GM23248 (cell line): Measurements from ENCODE around the gene EPN2. TPM values are rescaled to one million over a fixed set of nuclear protein-coding genes. Genes with fewer than 3 reads are reported as not detected.

ENCODE experiments used
- DNase-seq: peaks from one replicate; pipeline ENCODE4 v3.0.0-alpha.2; 2015
- H2AFZ ChIP-seq: fragments of 200-600 bp; sonication (generic); 2 replicates; pipeline ENCODE4 v1.6.1; 2016; ENCODE audit warnings: antibody characterized with exemption
- H3F3A ChIP-seq: fragments of 200-600 bp; sonication (generic); 2 replicates; pipeline ENCODE4 v1.6.1; 2016; ENCODE audit warnings: mild to moderate bottlenecking, antibody characterized with exemption, mixed run types; ENCODE audit not compliant: insufficient read depth
- H3K27ac ChIP-seq: fragments of 200-600 bp; sonication (generic); 2 replicates; pipeline ENCODE4 v1.5.1; 2016; ENCODE audit warnings: mild to moderate bottlenecking
- H3K27me3 ChIP-seq: fragments of 200-600 bp; sonication (generic); replicated peaks from 2 replicates; pipeline ENCODE4 v1.6.1; 2016; ENCODE audit warnings: mild to moderate bottlenecking; ENCODE audit not compliant: insufficient read depth
- H3K36me3 ChIP-seq: fragments of 200-600 bp; sonication (generic); 2 replicates; pipeline ENCODE4 v1.6.1; 2016; ENCODE audit warnings: low read depth, mild to moderate bottlenecking
- H3K4me1 ChIP-seq: fragments of 200-600 bp; sonication (generic); 2 replicates; pipeline ENCODE4 v1.6.1; 2016; ENCODE audit warnings: mild to moderate bottlenecking; ENCODE audit not compliant: insufficient read depth
- H3K4me2 ChIP-seq: fragments of 200-600 bp; sonication (generic); one replicate; pipeline ENCODE4 v1.6.1; 2016; ENCODE audit warnings: mild to moderate bottlenecking; ENCODE audit not compliant: unreplicated experiment
- H3K4me3 ChIP-seq: fragments of 200-600 bp; sonication (generic); 2 replicates; pipeline ENCODE4 v1.5.1; 2016; ENCODE audit warnings: mild to moderate bottlenecking
- H3K79me2 ChIP-seq: fragments of 200-600 bp; sonication (generic); 2 replicates; pipeline ENCODE4 v1.6.1; 2016; ENCODE audit warnings: mild to moderate bottlenecking; ENCODE audit not compliant: insufficient read depth
- H3K9ac ChIP-seq: fragments of 200-600 bp; sonication (generic); 2 replicates; pipeline ENCODE4 v1.6.1; 2016; ENCODE audit warnings: mild to moderate bottlenecking
- H3K9me2 ChIP-seq: fragments of 200-600 bp; sonication (generic); 2 replicates; pipeline ENCODE4 v1.6.1; 2016; ENCODE audit warnings: mixed run types, mild to moderate bottlenecking, moderate library complexity; ENCODE audit not compliant: insufficient read depth
- H3K9me3 ChIP-seq: fragments of 200-600 bp; sonication (generic); one replicate; pipeline ENCODE4 v1.6.1; 2017; ENCODE audit warnings: low read depth
- H4K20me1 ChIP-seq: fragments of 200-600 bp; sonication (generic); 2 replicates; pipeline ENCODE4 v1.6.0; 2016; ENCODE audit not compliant: insufficient read depth
- EZH2 ChIP-seq: fragments of 200-600 bp; sonication (generic); IDR thresholded peaks from 2 replicates; pipeline ENCODE4 v1.6.1; 2018; ENCODE audit warnings: antibody characterized with exemption, mild to moderate bottlenecking; ENCODE audit not compliant: insufficient read depth, poor library complexity, severe bottlenecking
- EZH2phosphoT487 ChIP-seq: fragments of 200-600 bp; sonication (generic); IDR thresholded peaks from 2 replicates; pipeline ENCODE4 v1.6.1; 2018; ENCODE audit warnings: antibody characterized with exemption, moderate library complexity, mild to moderate bottlenecking, low read depth; ENCODE audit not compliant: insufficient read depth
- WGBS, 2 experiments: methylation state at CpG; one replicate each; pipeline ENCODE4 v1.1.6; 2015 to 2017; ENCODE audit warnings: low lambda C conversion rate in 2 of 2, low coverage in 1 of 2; ENCODE audit errors: missing lambda C conversion rate in 2 of 2; 5-methylcytosine and 5-hydroxymethylcytosine counted together
- in situ Hi-C: fragments of 300-500 bp; cut with MboI; formaldehyde crosslinking; loops from 2 replicates; pipeline ENCODE4 v1.15.0; 2020
- polyA plus RNA-seq: library from polyadenylated mRNA; unstranded; fragments of >200 nt; fragmentation: Nextera tagmentation; extraction: Ambion mirVana; gene quantifications from 2 replicates; pipeline ENCODE4 v1.2.1, GENCODE V29; 2016
- total RNA-seq: library from RNA; depleted of rRNA; stranded (reverse); fragments of >200 nt; shearing (Covaris generic); gene quantifications from 2 replicates; pipeline ENCODE4 v1.2.3, GENCODE V29; 2014

Gene EPN2
- total and polyA plus RNA-seq, 2 experiments from 2014 or later = 25.3 to 54.0 TPM

DNA sequence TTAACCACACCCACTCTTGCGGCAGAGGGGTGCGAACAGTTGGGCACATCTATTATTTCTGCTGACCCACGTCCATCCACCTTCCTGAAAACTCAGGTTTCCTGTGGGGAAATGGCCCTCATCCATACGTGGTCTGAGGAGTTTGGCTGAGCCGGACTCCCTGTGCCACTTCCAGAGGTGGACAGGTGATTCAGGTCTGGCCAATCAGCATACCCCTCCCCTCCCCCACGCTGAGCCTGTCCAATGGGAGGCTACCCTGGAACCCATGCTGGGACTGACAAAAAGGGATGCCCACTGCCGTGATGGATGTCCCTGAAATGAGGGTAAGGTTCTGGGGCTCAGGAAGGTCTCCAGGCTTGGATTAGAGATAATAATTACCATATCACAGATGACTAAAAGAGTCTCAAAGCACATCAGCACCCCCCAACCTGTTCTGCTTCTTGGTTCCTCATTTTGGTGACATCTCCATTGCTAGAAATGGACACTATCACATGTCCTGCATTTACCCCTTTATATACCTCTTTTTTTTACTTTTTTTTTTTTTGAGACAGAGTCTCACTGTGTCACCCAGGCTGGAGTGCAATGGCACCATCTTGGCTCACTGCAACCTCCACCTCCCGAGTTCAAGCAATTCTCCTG is 135.8 kb downstream of the EPN2 start:
- no peak overlapping the region for H2AFZ ChIP-seq
- H3K79me2 ChIP-seq = peaks cover 10% of the 10 kb centered on the region
- no peak overlapping the region for H3K27ac ChIP-seq
- no peak overlapping the region for H3K4me2 ChIP-seq
- no peaks in the 10 kb centered on the region for H3K9me3 ChIP-seq
- no peak for DNase-seq
- H3K9ac ChIP-seq = no peak overlapping the region
- no peak overlapping the region for H3K4me3 ChIP-seq
- in situ Hi-C loops = loop anchor here (25.0 kb wide), 1 partner anchor 289 kb away; no protein-coding TSS in a partner anchor
- H3K9me2 ChIP-seq = no peaks in the 10 kb centered on the region
- H3K36me3 ChIP-seq = no peaks in the 10 kb centered on the region
- no peaks in the 10 kb centered on the region for H4K20me1 ChIP-seq
- H3F3A ChIP-seq = peaks cover 26% of the 10 kb centered on the region
- no peaks in the 10 kb centered on the region for H3K27me3 ChIP-seq
- no peak for TF ChIP-seq EZH2
- WGBS, 2 experiments = 77 to 80% methylated on average over 8 of the region's 8 CpGs
- 0 out of 2 replicates have a peak, but pooled peaks cover 4% of the 10 kb centered on the region for H3K4me1 ChIP-seq

DNA sequence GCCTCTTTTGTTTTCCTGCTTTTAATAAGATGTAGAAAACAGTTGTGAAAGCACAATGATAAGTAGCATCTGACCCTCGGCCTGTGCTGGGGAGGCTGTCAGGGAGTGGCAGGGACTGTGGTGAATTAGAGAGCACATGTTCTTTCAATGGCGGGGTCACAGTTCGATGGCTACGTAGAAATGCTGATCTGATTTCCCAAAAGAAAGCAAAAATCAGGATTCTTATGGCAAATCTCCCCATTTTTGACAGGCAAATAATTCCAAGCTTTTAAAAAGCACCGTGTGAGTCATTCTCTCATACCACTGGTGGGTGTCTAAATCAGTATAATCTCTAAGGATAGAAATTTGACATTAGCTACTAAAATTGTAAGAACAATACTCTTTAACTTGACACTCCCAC is 137.0 kb downstream of the EPN2 start:
- 0 out of 2 replicates have a peak, but pooled peaks cover 4% of the 10 kb centered on the region for H3K4me1 ChIP-seq
- TF ChIP-seq EZH2phosphoT487 (no peak), EZH2 (no peak)
- 75 to 84% methylated on average over 5 of the region's 5 CpGs for WGBS, 2 experiments
- no peak overlapping the region for H3K9ac ChIP-seq
- H4K20me1 ChIP-seq = no peaks in the 10 kb centered on the region
- in situ Hi-C loops = loop anchor here (25.0 kb wide), 1 partner anchor 288 kb away; no protein-coding TSS in a partner anchor
- H3K79me2 ChIP-seq = peaks cover 19% of the 10 kb centered on the region
- H3K9me2 ChIP-seq = no peaks in the 10 kb centered on the region
- no peaks in the 10 kb centered on the region for H3K36me3 ChIP-seq
- no peak overlapping the region for H3K4me3 ChIP-seq
- peaks cover 22% of the 10 kb centered on the region for H3F3A ChIP-seq
- DNase-seq = peak; percentile 15
- no peak overlapping the region for H3K27ac ChIP-seq
- H2AFZ ChIP-seq = no peak overlapping the region
- no peak overlapping the region for H3K4me2 ChIP-seq
- H3K9me3 ChIP-seq = no peaks in the 10 kb centered on the region
- H3K27me3 ChIP-seq = no peaks in the 10 kb centered on the region

DNA sequence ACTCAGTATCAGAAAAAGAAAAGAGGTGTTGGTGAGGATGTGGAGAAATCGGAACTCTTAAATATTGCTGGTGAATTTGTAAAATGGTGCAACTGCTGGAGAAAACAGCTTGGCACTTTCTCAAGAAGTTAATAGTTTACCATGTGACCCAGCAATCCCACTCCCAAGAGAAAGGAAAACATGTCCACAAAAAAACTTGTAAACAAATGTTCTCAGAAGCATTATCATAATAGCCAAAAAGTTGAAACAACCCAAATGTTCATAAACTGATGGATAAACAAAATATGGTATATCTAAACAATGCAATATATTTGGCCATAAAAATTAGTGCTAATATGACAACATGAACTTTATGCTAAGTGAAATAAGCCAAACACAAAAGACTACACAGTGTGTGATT is 138.6 kb downstream of the EPN2 start:
- H3K79me2 ChIP-seq = peaks cover 35% of the 10 kb centered on the region
- WGBS, 2 experiments = 84 to 100% methylated on average over 1 of the region's 1 CpG
- no peaks in the 10 kb centered on the region for H3K27me3 ChIP-seq
- H3K9me3 ChIP-seq = no peaks in the 10 kb centered on the region
- H3K36me3 ChIP-seq = peaks cover 8% of the 10 kb centered on the region; the same call in 1 of the 2 replicates
- no peaks in the 10 kb centered on the region for H4K20me1 ChIP-seq
- TF ChIP-seq EZH2 (no peak), EZH2phosphoT487 (no peak)
- H3K9ac ChIP-seq = no peak overlapping the region
- H3K4me3 ChIP-seq = no peak overlapping the region
- no peak overlapping the region for H3K4me2 ChIP-seq
- no peak overlapping the region for H3K27ac ChIP-seq
- in situ Hi-C loops = no loop called here
- H2AFZ ChIP-seq = no peak overlapping the region
- DNase-seq = no peak
- peaks cover 14% of the 10 kb centered on the region for H3K4me1 ChIP-seq
- no peaks in the 10 kb centered on the region for H3K9me2 ChIP-seq
- peaks cover 22% of the 10 kb centered on the region for H3F3A ChIP-seq

DNA sequence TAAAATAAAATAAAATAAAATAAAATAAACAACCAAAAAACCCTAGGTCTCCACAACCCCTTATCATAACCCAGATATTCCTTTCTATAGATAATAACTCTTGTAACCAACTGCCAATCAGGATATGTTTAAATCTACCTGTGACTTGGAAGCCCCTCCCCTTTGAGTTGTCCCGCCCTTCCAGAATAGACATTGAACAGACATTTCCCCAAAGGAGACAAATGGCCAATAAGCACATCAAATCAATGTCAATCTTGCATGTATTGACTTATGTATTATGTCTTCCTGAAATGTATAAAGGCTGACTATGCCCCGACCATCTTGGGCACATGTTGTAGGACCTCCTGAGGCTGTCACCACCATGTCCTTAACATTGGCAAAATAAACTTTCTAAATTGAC is 139.6 kb downstream of the EPN2 start:
- 24 to 25% methylated on average over 2 of the region's 2 CpGs for WGBS, 2 experiments
- no peak for DNase-seq
- Histone ChIP-seq H3K9ac (peak overlapping the region; percentile 89), H2AFZ (peak overlapping the region; percentile 94), H3K36me3 (peaks cover 16% of the 10 kb centered on the region; the same call in 1 of the 2 replicates), H3K27ac (peak overlapping the region; percentile 94), H3K9me2 (no peaks in the 10 kb centered on the region), H4K20me1 (no peaks in the 10 kb centered on the region), H3K27me3 (no peaks in the 10 kb centered on the region), H3K79me2 (peaks cover 45% of the 10 kb centered on the region), H3K4me1 (peaks cover 14% of the 10 kb centered on the region), H3F3A (peaks cover 22% of the 10 kb centered on the region), H3K9me3 (no peaks in the 10 kb centered on the region), H3K4me3 (peak overlapping the region; percentile 94), H3K4me2 (peak overlapping the region; percentile 95)
- in situ Hi-C loops = no loop called here
- TF ChIP-seq EZH2phosphoT487 (no peak), EZH2 (no peak)
